Fibroblast of villous mesenchyme (primary cell): Measurements from ENCODE around the gene NCBP2L. TPM values are rescaled to one million over a fixed set of nuclear protein-coding genes. Genes with fewer than 3 reads are reported as not detected.

Experiments
- DNase-seq: peaks from one replicate; pipeline ENCODE4 v3.0.0-alpha.2; 2010; ENCODE audit warnings: low read depth
- H3K4me3 ChIP-seq: 2 replicates; pipeline ENCODE4 v1.5.1; 2011; ENCODE audit warnings: low read depth, mild to moderate bottlenecking, low read length
- total RNA-seq: library from RNA; depleted of rRNA; stranded (reverse); fragments of >200 nt; gene quantifications from 2 replicates; pipeline ENCODE4 v1.2.3, GENCODE V29; 2012
- TF ChIP-seq, protein P1 (sequence below): IDR thresholded peaks from 2 replicates; pipeline ENCODE4 v1.5.1; 2012; ENCODE audit warnings: low read depth, mild to moderate bottlenecking, low read length; ENCODE audit not compliant: insufficient read depth

NCBP2L gene
- not detected in 2 replicates for total RNA-seq

DNA sequence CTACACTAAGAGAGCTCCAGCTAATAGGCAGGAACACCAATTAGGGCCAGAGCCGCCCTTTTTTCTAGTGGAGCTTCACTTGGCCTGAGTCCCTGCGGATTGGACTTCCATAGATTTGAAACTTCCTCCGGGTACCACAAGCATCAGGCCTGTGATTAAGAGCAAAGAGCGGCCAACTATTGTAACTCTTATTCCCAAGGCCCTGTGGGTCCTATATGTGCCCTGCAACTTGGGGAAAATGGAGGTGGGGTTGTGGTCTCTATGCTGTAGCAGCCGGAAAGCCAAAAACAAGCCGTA is at the start of gene NCBP2L:
NCBP2L (plus strand) TSS at position 198 of the 297 bp plus-strand sequence. CDS start 16,488 bp downstream, outside the sequence.
- H3K4me3 ChIP-seq = peak within 1 kb of the TSS; percentile 56
- TF ChIP-seq, protein P1, sequence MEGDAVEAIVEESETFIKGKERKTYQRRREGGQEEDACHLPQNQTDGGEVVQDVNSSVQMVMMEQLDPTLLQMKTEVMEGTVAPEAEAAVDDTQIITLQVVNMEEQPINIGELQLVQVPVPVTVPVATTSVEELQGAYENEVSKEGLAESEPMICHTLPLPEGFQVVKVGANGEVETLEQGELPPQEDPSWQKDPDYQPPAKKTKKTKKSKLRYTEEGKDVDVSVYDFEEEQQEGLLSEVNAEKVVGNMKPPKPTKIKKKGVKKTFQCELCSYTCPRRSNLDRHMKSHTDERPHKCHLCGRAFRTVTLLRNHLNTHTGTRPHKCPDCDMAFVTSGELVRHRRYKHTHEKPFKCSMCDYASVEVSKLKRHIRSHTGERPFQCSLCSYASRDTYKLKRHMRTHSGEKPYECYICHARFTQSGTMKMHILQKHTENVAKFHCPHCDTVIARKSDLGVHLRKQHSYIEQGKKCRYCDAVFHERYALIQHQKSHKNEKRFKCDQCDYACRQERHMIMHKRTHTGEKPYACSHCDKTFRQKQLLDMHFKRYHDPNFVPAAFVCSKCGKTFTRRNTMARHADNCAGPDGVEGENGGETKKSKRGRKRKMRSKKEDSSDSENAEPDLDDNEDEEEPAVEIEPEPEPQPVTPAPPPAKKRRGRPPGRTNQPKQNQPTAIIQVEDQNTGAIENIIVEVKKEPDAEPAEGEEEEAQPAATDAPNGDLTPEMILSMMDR = no peak
- DNase-seq = no peak

DNA sequence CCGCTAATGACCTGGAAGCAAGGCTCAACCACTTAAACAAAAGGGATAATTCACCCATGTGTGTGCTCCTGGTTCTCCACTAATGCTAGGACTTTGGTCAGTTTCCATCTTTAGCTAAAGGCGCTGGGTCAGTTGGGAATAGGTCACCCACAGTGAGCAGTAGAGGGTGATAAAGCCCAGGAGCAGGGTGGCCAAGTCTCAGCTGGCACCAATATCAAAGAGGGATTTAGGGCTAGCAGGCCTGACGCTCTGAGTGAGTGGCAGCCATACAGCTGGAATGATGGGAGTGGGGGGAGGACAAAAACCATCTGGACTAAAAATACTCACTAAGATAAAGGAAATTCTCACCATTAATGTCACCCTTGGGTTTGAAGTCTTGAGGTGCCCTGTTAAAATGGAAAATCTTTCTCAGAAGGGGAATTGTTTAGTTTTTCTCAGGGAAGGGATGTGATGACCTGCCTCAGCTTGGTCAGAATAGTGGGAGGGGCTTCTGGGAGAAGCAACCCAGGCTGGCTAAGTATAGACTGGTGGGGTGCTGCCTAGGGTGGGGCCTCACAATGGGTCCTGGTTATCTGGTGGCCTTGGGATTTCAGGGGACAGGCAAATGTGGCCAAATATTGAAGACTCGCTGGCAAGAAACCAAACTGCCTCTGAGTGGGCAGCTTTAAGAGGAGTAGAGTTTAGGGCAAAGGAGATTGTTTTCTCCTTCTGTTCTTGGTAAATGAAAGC is 49.0 kb upstream of the NCBP2L start:
- DNase-seq = no peak
- H3K4me3 ChIP-seq = no peak overlapping the region
- TF ChIP-seq, protein P1 = no peak

DNA sequence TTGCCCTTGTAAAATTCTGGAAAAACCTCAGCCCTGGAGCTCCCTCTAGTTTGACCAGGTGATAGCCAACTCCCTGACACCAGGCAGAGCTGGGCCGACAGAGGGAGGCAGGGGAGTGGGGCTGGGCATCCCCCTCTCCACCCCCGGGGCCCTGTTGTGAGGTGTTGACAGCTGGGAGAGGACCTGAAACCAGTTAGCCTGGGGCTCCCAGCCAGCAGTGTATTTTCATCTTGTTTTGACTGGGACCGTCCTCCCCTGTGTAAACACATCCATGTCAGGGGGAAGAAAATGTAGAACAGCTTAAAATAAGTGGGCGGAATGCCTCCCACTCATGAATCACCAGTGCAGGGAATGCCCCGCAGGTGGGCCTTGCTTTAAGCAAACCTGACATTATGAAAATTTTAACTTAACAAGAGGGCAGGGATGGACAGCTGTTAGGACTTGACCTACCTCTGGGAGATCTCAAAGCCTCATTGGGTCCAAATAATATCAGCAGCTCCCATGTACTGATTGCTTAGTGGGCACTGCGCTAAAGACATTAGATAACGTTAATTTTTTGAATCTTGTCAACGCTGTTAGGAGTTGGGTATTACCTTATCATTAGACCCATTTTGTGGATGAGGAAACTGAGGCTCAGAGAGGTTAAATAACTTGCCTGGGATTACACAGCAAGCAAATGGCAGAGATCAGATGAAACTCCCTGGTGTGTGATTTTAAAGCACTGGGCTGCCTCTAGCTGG is 47.8 kb upstream of the NCBP2L start:
- TF ChIP-seq, protein P1 = no peak
- no peak overlapping the region for H3K4me3 ChIP-seq
- DNase-seq = peak; percentile 49

DNA sequence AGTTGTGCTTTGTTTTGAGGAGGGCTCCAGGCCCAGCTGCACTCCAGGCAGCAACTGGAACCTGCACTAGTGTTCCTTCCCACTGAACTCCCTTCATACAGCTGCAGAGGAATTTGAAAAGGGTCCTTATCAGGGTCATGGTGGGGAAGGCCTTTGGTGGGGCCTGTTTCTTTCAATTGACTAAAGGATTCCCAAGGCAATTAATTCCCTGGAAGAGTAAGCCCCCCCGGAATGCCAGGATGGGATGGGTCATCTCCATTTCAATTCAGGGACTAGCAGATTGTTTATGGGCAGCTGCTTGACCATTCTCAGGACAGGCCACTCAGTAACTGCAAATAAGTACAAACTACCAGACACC is 47.3 kb upstream of the NCBP2L start:
- TF ChIP-seq, protein P1 = no peak
- no peak overlapping the region for H3K4me3 ChIP-seq
- no peak for DNase-seq

DNA sequence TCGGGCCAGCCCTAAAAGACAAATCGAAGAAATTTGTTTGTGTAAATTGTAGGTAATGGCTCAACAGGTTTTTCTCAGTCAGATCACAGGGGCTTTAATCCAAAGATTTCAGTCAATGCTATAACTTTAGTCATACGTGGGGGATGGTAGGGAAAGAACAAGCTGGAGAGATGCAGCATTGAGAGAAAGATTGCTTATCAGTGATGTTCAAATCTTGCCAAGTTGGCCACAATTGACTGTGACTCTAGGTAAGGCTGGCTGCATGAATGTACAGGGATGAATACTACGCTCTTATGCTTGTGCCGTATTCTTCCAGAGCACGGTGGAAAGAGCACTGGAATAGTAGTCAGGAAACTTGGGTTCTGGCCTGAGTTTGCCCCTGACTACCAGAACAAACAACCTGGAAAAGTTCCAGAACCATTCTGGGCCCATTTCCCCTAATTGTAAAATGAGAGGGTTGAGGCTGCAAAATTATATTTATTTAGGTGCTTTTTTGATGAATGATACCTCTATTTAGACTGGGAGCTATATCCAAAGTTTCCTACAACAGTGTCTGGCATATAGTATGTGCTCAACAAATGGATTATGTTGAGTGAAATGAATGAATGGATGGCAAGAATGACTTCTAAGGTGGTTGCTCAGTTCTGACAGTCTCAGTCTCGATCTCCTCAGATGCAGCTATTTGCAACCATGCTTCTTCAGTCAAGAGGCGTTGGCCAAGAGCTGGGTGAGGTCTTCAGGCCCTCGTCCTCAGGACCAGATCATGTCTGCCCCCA is 46.4 kb upstream of the NCBP2L start:
- DNase-seq = no peak
- TF ChIP-seq, protein P1 = no peak
- no peak overlapping the region for H3K4me3 ChIP-seq

DNA sequence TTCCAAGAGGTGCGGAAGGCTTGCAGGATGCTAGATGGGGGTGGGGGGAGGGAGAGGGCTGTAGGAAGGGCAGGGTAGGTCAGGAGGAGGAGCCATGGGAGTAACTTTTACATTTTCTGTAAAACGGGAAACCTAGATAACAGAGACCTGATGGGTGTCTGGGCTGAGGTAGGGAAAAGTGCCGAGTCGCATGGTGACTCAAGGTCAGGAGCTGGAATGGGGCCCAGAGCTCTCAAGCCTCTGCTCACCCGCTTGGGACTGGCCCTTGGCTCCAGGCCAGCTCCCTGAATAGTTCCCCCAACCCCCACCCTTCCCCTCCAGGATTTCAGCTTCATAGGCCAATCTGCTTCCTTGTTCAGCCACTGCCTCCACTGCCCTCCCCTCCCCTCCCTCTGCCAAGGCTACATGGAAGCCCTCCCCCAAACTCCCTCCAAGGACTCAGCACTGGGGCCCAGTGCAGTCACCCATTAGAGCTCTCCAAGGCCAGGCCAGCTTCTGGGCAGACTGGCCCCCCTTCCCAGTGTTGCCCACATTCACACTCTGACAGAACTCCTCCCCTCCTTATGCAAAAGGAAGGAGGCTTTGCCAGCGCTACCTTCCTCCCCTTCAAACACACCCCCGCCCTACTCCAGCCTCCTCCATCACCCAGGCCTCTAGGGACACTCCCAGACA is 45.6 kb upstream of the NCBP2L start:
- TF ChIP-seq, protein P1 = no peak
- H3K4me3 ChIP-seq = no peak overlapping the region
- DNase-seq = peak; percentile 94
